Umbilical cord (tissue), 2 donors: ENCODE measurements around the gene ADAMTS16. TPM values are rescaled to one million over a fixed set of nuclear protein-coding genes. Genes with fewer than 3 reads are reported as not detected.
"Not testable (repeated sequence)": the region's sequence is repeated elsewhere in the genome, so short reads cannot be mapped to it uniquely, and the experiment has no call there.

Experiments used
- DNase-seq: peaks from one replicate; pipeline ENCODE4 v3.0.0-alpha.2; 2015; ENCODE audit warnings: low spot score
- total RNA-seq: library from RNA; depleted of rRNA; stranded (reverse); fragments of >200 nt; gene quantifications from one replicate; pipeline ENCODE4 v1.2.3, GENCODE V29; 2014; ENCODE audit warnings: low replicate concordance; ENCODE audit not compliant: insufficient read depth

Gene ADAMTS16
- 7.2 TPM for total RNA-seq

GRCh38 chr5:5139777-5140478 is at the start of gene ADAMTS16:
TSS of gene ADAMTS16 (plus strand) at chr5:5140330. CDS start at chr5:5140468, 138 bp downstream.
- no peak for DNase-seq

DNA sequence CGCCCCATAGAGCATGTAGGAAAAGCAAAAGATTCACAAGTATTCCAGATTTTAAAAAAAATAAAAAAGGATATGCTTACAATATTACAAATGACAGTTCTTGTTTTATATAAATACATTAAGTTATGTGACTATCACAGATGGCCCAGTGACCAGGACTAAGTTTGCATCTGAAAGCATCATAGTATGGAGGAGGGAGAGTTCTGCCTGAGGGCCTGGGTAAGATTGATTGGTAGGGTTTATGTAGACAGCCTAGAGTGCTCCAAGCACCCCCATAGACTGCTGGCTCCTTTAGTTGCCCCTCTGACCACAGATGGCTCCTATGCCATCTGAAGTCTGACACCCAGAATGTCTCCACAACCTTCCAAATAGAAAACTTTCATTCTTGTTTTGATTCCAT is 48.0 kb upstream of the ADAMTS16 start:
- DNase-seq, result no peak

GRCh38 chr5:5100635-5101034 is 39.5 kb upstream of the ADAMTS16 start:
- DNase-seq, result no peak

DNA sequence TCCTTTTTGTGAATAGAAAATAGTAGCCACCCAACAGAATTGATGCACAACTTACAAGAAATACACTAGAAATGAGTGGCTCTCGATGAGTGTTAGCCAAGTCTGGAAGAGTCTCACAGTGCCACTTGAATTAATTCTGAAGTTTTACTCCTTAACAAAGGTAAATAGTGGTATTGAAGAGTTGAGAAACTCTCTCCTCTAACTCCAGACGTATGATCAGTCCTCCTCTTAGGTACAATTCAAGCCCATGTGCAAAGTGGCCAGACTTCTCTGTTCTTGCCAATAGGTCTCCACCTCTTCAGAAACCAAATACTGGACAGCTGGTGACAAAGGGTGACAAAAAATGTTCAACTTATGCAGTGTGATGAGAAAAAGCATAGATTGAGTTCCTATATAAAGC is 38.5 kb upstream of the ADAMTS16 start:
- DNase-seq, result no peak

- no peak for DNase-seq
Measured at GRCh38 chr5:5103245-5103644, 36.9 kb upstream of the ADAMTS16 start.

DNA sequence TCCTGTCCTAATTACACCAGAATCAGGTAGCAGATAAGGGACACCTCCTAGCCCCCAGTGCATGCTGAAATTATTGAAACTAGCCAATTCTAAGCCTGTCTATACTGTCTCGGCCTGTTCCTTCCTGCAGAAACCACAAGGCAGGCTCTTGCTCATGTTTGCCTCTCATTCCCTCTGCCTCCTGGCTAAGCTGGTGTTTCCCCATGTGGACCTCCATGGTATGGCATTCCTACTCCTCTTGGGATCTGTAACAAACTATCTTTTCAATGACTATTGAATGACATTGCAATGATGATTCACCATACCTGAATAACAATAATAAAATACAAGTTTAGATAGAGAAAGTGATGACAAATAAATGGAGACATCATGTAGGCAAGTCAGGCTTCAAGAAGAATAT is 35.6 kb upstream of the ADAMTS16 start:
- DNase-seq, result no peak

DNA sequence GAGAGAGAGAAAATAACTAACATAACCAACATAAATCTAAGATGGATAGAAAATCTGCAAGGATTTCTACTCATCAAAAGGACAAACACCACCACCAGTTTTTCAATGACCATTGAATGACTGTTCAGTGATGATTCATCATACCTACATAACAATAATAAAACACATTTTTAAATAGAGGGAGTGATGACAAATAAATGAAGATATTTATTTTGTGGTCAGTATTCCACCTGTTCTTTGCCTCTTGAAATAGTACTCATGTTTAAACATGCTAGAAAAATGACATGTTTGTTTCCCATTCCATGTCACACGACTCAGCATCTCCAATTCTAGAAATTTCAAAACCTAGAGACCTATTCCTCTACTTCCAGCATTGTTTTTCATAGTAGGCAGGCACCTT is 34.6 kb upstream of the ADAMTS16 start:
- no peak for DNase-seq

GRCh38 chr5:5116956-5117355 is 23.2 kb upstream of the ADAMTS16 start:
- DNase-seq, result no peak

DNA sequence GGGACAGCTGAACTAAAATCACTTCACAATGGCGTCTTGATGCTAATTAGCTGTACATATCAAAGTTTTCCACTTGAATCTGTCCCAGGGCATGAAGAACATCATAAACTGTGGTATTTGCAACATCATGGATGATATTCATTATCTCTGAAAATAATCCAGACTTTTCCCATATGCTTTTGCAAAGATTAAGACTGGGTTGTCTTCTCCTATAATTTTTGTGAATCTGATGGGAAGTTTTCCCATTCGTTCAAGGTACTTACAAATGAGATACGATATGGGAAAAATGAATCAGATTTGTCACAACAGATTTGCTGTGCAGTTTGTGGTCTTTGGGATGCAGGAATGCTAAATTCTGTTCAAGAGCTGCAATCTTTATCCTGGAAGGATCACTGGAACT is 17.4 kb upstream of the ADAMTS16 start:
- peak; percentile 15 for DNase-seq

- no peak for DNase-seq
Measured at GRCh38 chr5:5124231-5124630, 15.9 kb upstream of the ADAMTS16 start.

- DNase-seq, result no peak
Measured at GRCh38 chr5:5126444-5126843, 13.7 kb upstream of the ADAMTS16 start.

- DNase-seq, result no peak
Measured at GRCh38 chr5:5128766-5129165, 11.4 kb upstream of the ADAMTS16 start.

DNA sequence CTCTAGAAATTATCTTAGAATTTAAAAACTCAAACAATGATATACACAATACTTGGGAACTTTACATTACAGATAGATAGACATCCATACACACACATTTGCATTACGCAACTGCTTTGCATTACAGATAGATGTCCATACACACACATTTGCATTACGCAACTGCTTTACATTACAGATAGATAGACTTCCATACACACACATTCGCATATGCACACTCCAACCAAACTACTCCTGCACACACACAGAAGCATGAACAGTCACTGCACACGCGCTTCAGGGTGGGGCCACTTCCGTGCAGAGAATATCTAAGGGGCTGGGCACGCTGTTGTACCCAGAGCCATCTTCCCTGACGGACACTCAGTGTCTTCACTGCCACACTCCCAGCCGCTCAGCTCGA is 7.9 kb upstream of the ADAMTS16 start:
- DNase-seq, result no peak

DNA sequence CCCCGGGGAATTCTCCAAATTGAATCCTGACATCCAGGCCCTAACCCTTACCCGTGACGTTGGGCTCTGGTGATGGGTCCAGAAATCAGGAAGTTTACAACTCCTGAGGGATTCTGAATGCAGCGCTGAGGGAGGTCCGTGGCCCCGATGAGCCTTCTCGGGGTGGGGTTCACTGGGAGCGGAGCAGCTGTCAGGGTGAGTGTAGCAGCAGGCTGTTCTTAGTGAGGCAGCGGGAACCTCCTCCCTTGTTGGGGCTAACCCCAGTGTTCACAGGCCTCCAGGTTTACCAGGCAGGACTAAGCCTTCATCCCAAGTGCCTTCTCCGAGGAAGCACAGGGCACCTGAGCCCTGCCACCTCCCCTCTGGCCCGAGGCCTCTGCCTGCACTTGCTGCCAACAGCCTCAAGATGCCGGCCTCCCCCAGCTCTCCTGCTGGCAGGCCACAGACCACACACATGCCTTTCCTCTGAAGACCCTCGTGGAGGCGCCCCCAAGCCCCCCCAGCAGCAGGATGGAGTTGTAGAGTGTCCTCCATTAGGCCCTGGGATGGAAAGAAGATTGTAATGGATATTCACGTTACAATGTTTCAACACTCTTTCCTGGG is 7.3 kb upstream of the ADAMTS16 start:
- DNase-seq, result no peak

- no peak for DNase-seq
Measured at GRCh38 chr5:5134107-5134506, 6.0 kb upstream of the ADAMTS16 start.

DNA sequence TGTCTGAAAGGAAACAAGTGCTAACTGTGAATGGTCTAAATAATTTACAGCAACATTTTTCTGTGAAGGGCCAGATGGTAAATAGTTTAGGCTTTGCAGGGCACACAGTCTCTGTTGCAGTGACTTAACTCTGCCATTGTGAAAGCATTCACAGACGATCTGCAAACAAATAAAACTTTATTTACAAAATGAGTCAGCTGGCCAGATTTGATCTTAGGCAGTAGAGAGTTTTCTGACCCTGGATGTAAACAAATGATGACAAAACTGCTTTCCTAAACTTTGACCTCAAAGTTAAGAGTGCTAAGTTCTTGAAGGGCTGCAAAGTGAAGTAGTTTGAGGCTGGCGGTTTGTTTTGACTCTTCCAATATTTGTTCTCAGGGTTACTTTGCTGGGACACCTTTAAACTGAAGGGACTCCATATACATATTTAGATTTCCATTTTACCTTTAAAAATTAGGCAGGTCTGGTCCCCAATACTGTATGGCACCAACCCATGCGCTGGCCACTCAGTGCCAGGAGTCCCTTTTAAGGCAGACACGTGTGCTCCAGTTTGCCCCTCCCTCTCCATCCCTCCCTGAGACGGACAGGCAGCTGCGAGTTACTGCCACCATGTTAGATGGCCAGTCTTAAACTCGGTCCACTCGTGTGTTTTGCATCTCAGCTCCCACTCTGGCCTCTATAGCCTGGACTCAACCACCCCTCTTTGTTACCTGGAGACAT is 4.0 kb upstream of the ADAMTS16 start:
- DNase-seq, result no peak

- DNase-seq, result not testable (repeated sequence)
Measured at GRCh38 chr5:5137851-5138250, 2.3 kb upstream of the ADAMTS16 start.

GRCh38 chr5:5139336-5139776 is 774 bp upstream of the ADAMTS16 start:
- no peak for DNase-seq

DNA sequence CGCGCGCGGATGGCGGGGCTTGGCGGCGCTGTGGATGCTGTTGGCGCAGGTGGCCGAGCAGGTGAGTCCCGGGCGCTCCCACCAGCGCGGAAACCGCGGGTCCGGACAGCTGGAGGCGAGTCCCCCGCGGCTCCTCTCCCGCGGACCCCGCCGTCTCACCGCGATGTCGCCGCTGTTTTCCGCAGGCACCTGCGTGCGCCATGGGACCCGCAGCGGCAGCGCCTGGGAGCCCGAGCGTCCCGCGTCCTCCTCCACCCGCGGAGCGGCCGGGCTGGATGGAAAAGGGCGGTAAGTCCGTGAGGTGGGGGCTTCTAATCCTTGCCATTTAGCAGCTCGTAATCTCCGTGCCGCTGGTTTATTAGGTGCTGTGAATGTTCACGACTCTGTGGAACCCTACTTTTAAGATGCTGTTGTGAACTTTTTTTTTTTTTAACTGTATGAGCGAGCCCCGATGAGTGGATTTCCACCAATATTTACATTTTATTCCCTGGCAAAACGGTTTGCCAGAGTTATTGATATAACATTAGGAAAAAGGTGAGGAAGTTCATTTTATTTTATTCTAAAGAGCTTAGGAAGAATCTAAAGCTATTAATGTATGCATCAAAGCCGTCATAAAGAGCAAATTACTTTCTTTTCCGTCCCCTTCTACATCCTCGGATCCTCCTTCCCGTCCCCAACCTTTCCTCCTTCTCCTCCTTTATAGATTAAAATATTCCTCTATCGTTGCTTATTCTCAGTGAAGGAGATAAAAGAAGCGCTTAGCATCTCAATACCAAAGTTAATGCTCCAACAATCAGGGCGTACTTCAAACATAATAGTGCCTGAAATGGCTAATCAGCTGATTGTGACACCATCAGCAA is 579 bp downstream of the ADAMTS16 start:
- no peak for DNase-seq

DNA sequence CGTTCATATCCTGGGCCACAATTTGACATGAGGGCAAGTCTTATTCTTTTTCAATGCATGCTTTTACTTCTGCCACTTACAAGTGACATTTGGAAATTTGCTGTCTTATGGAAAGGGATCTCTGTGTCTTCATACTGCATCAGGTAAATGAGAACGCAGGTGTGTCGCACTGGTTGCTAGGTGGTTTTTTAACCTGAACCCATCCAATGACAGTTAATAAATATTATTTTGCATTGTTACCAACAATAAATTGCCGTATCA is 1.1 kb downstream of the ADAMTS16 start:
- DNase-seq, result no peak

GRCh38 chr5:5141625-5142525 is 1.7 kb downstream of the ADAMTS16 start:
- DNase-seq, result peak; percentile 70
